Activated naive CD8-positive, alpha-beta T cell treated with anti-CD3 and anti-CD28 coated beads for 36 hours (primary cell): ENCODE results near the gene C9orf50. TPM values are rescaled to one million over a fixed set of nuclear protein-coding genes. Genes with fewer than 3 reads are reported as not detected.

Source experiments
- DNase-seq: peaks from one replicate; pipeline ENCODE4 v3.0.0; 2021
- H3K27ac Mint-ChIP-seq: one replicate; pipeline ENCODE4 v1.8.0; 2022; ENCODE audit warnings: mild to moderate bottlenecking, moderate library complexity, mixed read lengths
- H3K27me3 Mint-ChIP-seq: one replicate; pipeline ENCODE4 v1.8.0; 2022; ENCODE audit warnings: mild to moderate bottlenecking, mixed read lengths
- H3K36me3 Mint-ChIP-seq: one replicate; pipeline ENCODE4 v1.8.0; 2021; ENCODE audit warnings: mild to moderate bottlenecking, mixed read lengths
- H3K4me1 Mint-ChIP-seq: one replicate; pipeline ENCODE4 v1.8.0; 2021; ENCODE audit warnings: mixed read lengths
- H3K4me3 Mint-ChIP-seq: one replicate; pipeline ENCODE4 v1.8.0; 2022; ENCODE audit warnings: mild to moderate bottlenecking, moderate library complexity, mixed read lengths
- H3K9me3 Mint-ChIP-seq: one replicate; pipeline ENCODE4 v1.8.0; 2022; ENCODE audit warnings: mixed read lengths
- total RNA-seq, 2 experiments: library from RNA; stranded (reverse); gene quantifications; one replicate each; pipeline ENCODE4 v1.2.3, GENCODE V29; 2021

The C9orf50 gene
- total RNA-seq, 2 experiments from 2014 or later: not detected

GRCh38 chr9:129612815-129613519 lies 7.9 kb downstream of the C9orf50 start:
- Mint-ChIP-seq H3K27me3 (no peaks in the 10 kb centered on the region), H3K4me1 (peaks cover 8% of the 10 kb centered on the region), H3K4me3 (no peak overlapping the region), H3K36me3 (no peaks in the 10 kb centered on the region), H3K27ac (no peak overlapping the region), H3K9me3 (no peaks in the 10 kb centered on the region)
- no peak for DNase-seq

GRCh38 chr9:129612123-129612522 lies 8.8 kb downstream of the C9orf50 start:
- H3K36me3 Mint-ChIP-seq: no peaks in the 10 kb centered on the region
- H3K4me1 Mint-ChIP-seq: peaks cover 14% of the 10 kb centered on the region
- H3K27ac Mint-ChIP-seq: no peak overlapping the region
- no peak for DNase-seq
- no peaks in the 10 kb centered on the region for H3K27me3 Mint-ChIP-seq
- no peak overlapping the region for H3K4me3 Mint-ChIP-seq
- no peaks in the 10 kb centered on the region for H3K9me3 Mint-ChIP-seq

GRCh38 chr9:129611307-129611800 lies 9.5 kb downstream of the C9orf50 start:
- no peaks in the 10 kb centered on the region for H3K9me3 Mint-ChIP-seq
- no peak overlapping the region for H3K4me3 Mint-ChIP-seq
- no peaks in the 10 kb centered on the region for H3K27me3 Mint-ChIP-seq
- H3K27ac Mint-ChIP-seq: no peak overlapping the region
- no peaks in the 10 kb centered on the region for H3K36me3 Mint-ChIP-seq
- H3K4me1 Mint-ChIP-seq: peaks cover 16% of the 10 kb centered on the region
- DNase-seq: no peak

GRCh38 chr9:129610473-129611306 lies 10.2 kb downstream of the C9orf50 start:
- Mint-ChIP-seq H3K4me3 (peak overlapping the region; percentile 64), H3K27ac (no peak overlapping the region), H3K27me3 (no peaks in the 10 kb centered on the region), H3K9me3 (no peaks in the 10 kb centered on the region), H3K4me1 (peaks cover 16% of the 10 kb centered on the region), H3K36me3 (no peaks in the 10 kb centered on the region)
- DNase-seq: peak; percentile 81

GRCh38 chr9:129610213-129610472 lies 10.8 kb downstream of the C9orf50 start:
- no peak for DNase-seq
- Mint-ChIP-seq H3K4me3 (peak overlapping the region; percentile 40), H3K9me3 (no peaks in the 10 kb centered on the region), H3K36me3 (no peaks in the 10 kb centered on the region), H3K27ac (no peak overlapping the region), H3K27me3 (no peaks in the 10 kb centered on the region), H3K4me1 (peaks cover 16% of the 10 kb centered on the region)

GRCh38 chr9:129609486-129610212 lies 11.3 kb downstream of the C9orf50 start:
- DNase-seq: no peak
- Mint-ChIP-seq H3K4me3 (peak overlapping the region; percentile 81), H3K4me1 (peaks cover 20% of the 10 kb centered on the region)

GRCh38 chr9:129608561-129609481 lies 12.1 kb downstream of the C9orf50 start:
- peaks cover 23% of the 10 kb centered on the region for H3K4me1 Mint-ChIP-seq
- no peak overlapping the region for H3K4me3 Mint-ChIP-seq
- H3K36me3 Mint-ChIP-seq: no peaks in the 10 kb centered on the region
- no peak for DNase-seq
- H3K27ac Mint-ChIP-seq: no peak overlapping the region
- H3K27me3 Mint-ChIP-seq: no peaks in the 10 kb centered on the region
- H3K9me3 Mint-ChIP-seq: no peaks in the 10 kb centered on the region

More at GRCh38 chr9:129609486-129610212, 11.3 kb downstream of the C9orf50 start:
- peak overlapping the region; percentile 65 for H3K27ac Mint-ChIP-seq
- H3K9me3 Mint-ChIP-seq: no peaks in the 10 kb centered on the region
- no peaks in the 10 kb centered on the region for H3K27me3 Mint-ChIP-seq
- no peaks in the 10 kb centered on the region for H3K36me3 Mint-ChIP-seq

GRCh38 chr9:129607027-129607387 lies 13.9 kb downstream of the C9orf50 start:
- no peak overlapping the region for H3K4me3 Mint-ChIP-seq

GRCh38 chr9:129606161-129607026 lies 14.5 kb downstream of the C9orf50 start:
- H3K27ac Mint-ChIP-seq: no peak overlapping the region
- H3K4me1 Mint-ChIP-seq: peaks cover 29% of the 10 kb centered on the region
- no peaks in the 10 kb centered on the region for H3K36me3 Mint-ChIP-seq
- H3K9me3 Mint-ChIP-seq: no peaks in the 10 kb centered on the region
- no peaks in the 10 kb centered on the region for H3K27me3 Mint-ChIP-seq
- no peak for DNase-seq
- H3K4me3 Mint-ChIP-seq: no peak overlapping the region

More at GRCh38 chr9:129607027-129607387, 13.9 kb downstream of the C9orf50 start:
- Mint-ChIP-seq H3K27ac (peak overlapping the region; percentile 87), H3K4me1 (peaks cover 29% of the 10 kb centered on the region), H3K27me3 (no peaks in the 10 kb centered on the region), H3K9me3 (no peaks in the 10 kb centered on the region), H3K36me3 (no peaks in the 10 kb centered on the region)
- no peak for DNase-seq

- Mint-ChIP-seq H3K4me3 (no peak overlapping the region), H3K4me1 (peaks cover 24% of the 10 kb centered on the region), H3K36me3 (no peaks in the 10 kb centered on the region), H3K27ac (no peak overlapping the region), H3K9me3 (no peaks in the 10 kb centered on the region), H3K27me3 (peaks cover 3% of the 10 kb centered on the region)
- DNase-seq: no peak
These were observed 16.1 kb downstream of the C9orf50 start for GRCh38 chr9:129604766-129605163.

- DNase-seq: no peak
These were observed 16.7 kb downstream of the C9orf50 start for GRCh38 chr9:129604056-129604765.

GRCh38 chr9:129602598-129603415 lies 18.1 kb downstream of the C9orf50 start:
- no peaks in the 10 kb centered on the region for H3K9me3 Mint-ChIP-seq
- H3K36me3 Mint-ChIP-seq: no peaks in the 10 kb centered on the region
- no peak for DNase-seq
- H3K27ac Mint-ChIP-seq: no peak overlapping the region
- H3K27me3 Mint-ChIP-seq: peaks cover 9% of the 10 kb centered on the region
- peaks cover 29% of the 10 kb centered on the region for H3K4me1 Mint-ChIP-seq
- no peak overlapping the region for H3K4me3 Mint-ChIP-seq

More at GRCh38 chr9:129604056-129604765, 16.7 kb downstream of the C9orf50 start:
- peaks cover 21% of the 10 kb centered on the region for H3K4me1 Mint-ChIP-seq
- no peaks in the 10 kb centered on the region for H3K36me3 Mint-ChIP-seq
- peaks cover 3% of the 10 kb centered on the region for H3K27me3 Mint-ChIP-seq
- no peak overlapping the region for H3K27ac Mint-ChIP-seq
- H3K4me3 Mint-ChIP-seq: no peak overlapping the region
- H3K9me3 Mint-ChIP-seq: no peaks in the 10 kb centered on the region
